ENCODE measurements around the gene DNAH8. TPM values are rescaled to one million over a fixed set of nuclear protein-coding genes. Genes with fewer than 3 reads are reported as not detected.

Gene DNAH8
- total RNA-seq, 4 donors from 2014 or later: not detected

GRCh38 chr6:39056681-39057080 lies 341.6 kb downstream of the DNAH8 start:
- DNase-seq (ENCODE audit: low spot score) (no peak), ATAC-seq (ENCODE audit: low FRiP score) (no peak)
- TF ChIP-seq CTCF (IDR thresholded peaks at IDR 0.05): no peak

- TF ChIP-seq CTCF (IDR thresholded peaks at IDR 0.05): no peak
- no peak for ATAC-seq (ENCODE audit: low FRiP score)
- no peak for DNase-seq (ENCODE audit: low spot score)
Observed at GRCh38 chr6:39057251-39058155, 342.4 kb downstream of the DNAH8 start.

GRCh38 chr6:39058471-39059147 lies 343.5 kb downstream of the DNAH8 start:
- DNase-seq (ENCODE audit: low spot score) (no peak), ATAC-seq (ENCODE audit: low FRiP score) (no peak)
- no peak for TF ChIP-seq CTCF (IDR thresholded peaks at IDR 0.05)

GRCh38 chr6:39059496-39060310 lies 344.6 kb downstream of the DNAH8 start:
- no peak for TF ChIP-seq CTCF (IDR thresholded peaks at IDR 0.05)
- ATAC-seq (ENCODE audit: low FRiP score) (no peak), DNase-seq (ENCODE audit: low spot score) (no peak)

GRCh38 chr6:39060467-39061160 lies 345.5 kb downstream of the DNAH8 start:
- DNase-seq (ENCODE audit: low spot score): no peak
- TF ChIP-seq CTCF (IDR thresholded peaks at IDR 0.05): no peak
- ATAC-seq (ENCODE audit: low FRiP score): no peak

- DNase-seq (ENCODE audit: low spot score): no peak
Observed at GRCh38 chr6:39061182-39061581, 346.1 kb downstream of the DNAH8 start.

More at GRCh38 chr6:39061182-39061581, 346.1 kb downstream of the DNAH8 start:
- no peak for TF ChIP-seq CTCF (IDR thresholded peaks at IDR 0.05)
- ATAC-seq (ENCODE audit: low FRiP score): no peak

Data from omental fat pad (tissue), 4 donors.